ENCODE results near the gene ZBTB44.

ZBTB44 gene

DNA sequence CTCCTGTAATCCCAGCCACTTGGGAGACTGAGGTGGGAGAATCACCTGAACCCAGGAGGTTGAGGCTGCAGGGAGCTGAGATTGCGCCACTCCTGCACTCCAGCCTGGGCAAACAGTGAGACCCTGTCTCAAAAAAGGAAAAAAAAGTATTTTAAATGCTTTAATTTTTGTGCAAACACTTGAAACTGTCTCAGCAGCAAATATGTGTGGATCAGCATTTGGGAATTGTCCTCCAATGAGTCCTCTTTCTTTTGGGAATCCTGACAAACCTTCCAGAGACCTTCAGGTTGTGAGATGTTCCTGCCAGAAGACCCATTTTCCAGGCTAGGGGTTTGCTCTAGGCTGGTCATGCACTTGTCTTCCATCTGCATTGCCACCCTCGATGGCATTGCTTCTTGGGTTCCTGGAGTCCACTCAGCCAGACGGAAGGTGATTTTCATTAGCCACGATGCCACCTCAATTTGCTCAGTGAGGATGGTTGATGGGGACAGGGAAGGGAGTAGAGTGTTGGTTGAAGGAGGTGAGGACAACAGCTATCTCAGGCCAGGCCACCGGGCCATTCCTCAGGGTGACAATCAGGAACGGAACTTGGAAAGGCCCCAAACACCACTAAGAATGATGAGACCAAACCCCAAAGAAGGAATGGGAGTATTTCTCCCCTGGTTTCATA lies 99.7 kb downstream of the ZBTB44 start:
- no peak for DNase-seq (ENCODE audit: low read depth)

DNA sequence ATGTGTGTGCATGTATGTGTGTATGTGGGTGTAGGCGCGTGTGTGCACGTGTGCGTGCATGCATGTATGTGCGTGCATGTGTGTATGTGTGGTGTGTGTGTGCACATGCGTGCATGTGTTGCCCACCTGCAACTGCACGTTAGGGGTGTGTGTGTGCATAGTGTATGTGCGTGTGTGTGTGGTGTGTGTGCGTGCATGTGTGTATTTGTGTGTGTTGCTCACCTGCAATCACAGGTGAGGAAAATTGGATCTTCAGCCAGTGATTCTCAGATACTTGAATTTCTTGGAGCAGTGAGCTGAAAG lies 100.8 kb downstream of the ZBTB44 start:
- DNase-seq (ENCODE audit: low read depth), result no peak

DNA sequence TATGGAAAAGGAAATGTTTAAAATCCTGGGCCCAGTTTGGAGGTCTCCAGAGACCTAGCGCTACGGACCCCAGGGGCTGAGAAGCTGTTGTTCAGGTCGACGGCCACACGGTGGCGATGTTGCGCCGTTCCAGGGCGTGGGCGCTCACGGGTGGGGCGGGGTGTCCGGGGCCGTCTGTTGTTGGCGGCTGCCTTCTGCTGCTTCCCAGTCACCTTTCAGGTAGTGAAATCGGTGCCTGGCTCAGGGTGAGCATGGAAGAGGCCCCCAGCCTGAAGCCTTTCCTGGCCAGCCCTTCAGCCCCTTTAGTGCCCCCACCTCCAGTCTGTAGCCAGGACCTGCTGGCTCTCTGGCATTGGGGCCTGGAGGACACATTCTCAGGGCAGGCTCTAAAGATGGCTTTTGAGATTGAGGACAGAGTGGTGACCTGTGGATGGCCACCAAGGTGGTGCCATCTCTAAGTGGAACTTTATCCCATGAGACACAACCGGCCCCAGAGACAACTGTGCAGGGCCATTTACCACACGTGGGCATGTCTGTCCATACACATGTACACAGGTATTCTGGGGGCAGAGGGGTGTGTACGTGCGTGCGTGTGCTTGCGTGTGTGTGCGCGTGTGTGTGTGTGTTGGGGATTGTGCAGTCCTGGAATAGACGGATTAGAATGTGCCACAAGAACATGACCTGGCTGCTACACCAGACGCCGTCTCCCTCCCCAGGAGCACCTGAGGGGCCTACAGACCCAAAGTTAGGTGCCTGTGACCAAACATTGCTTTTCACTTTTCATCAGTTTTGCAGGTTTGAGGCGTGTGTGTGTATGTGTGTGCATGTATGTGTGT lies 101.4 kb downstream of the ZBTB44 start:
- DNase-seq (ENCODE audit: low read depth), result peak; percentile 54

DNA sequence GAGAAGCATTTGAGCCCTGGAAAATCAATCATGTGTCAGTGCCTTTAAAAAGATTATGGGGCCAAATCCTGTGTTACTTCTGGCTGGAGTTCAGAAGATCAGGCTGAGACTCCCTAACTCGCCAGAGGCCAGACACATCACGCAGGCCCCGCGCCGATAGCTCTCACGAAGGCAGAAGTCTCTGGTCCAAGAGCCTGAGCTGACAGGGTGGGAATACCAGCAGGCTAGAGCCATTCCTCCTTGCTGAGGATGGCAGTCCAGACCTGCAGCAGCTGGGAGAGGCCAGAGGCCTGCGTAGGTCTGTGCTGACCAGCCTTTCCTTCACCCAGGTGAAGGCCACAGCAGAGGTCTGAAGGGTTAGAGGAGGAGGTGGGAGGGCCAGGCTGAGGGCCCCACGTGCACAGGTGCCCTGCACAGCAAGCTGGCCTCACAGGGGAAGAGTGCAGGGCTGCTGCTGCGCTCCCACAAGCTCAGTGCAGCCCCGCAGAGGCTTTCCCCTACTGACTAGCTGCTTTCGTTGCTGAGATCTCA lies 102.2 kb downstream of the ZBTB44 start:
- no peak for DNase-seq (ENCODE audit: low read depth)

DNA sequence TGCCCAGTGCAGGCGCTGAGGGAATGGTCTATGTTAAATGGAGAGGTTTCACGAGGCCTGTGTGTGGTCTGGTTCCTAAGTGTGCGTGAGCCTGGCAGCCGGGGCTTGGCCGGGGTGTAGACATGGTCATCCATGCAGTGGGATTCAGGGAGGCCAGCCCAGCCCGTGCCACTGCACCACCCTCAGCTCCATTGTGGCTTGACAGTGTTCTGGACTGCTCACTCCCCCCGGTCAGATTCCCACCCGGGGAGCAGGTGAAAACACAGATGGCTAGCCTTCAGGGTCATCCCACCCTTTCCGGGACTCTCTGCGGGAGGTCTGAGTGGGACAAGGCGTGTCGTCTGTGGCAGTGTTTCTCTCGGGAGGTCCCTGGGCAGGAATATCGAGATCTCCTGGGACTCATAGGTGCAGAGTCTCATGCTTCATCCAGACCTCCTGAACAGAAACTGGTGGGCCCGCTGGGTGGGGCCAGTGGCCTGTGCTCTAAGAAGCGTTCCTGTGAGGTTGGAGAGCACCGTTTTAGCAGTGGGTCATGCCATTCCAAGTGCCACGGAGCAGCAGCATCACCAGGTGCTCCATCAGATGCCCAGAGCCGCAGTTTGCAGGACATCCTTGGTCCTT lies 102.8 kb downstream of the ZBTB44 start:
- DNase-seq (ENCODE audit: low read depth), result no peak

DNA sequence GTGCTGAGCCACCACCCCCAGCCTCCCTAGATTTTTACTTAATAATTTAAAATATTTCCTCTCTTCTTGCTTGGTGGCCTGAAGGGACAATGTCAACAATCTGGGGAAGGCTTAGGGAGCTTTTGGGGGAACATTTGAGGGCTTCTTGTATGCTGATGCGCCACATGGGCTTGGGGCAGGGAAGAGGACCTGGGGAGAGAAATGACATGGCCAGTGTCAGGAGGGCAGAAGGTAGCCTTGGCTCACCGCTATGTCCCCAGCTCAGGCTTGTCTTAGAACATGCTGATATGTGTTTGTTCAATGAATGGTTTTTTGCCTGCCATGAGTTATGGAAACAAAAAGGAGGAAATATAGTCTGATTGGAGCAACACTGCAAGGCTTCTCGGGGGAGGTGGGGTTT lies 103.6 kb downstream of the ZBTB44 start:
- no peak for DNase-seq (ENCODE audit: low read depth)

DNA sequence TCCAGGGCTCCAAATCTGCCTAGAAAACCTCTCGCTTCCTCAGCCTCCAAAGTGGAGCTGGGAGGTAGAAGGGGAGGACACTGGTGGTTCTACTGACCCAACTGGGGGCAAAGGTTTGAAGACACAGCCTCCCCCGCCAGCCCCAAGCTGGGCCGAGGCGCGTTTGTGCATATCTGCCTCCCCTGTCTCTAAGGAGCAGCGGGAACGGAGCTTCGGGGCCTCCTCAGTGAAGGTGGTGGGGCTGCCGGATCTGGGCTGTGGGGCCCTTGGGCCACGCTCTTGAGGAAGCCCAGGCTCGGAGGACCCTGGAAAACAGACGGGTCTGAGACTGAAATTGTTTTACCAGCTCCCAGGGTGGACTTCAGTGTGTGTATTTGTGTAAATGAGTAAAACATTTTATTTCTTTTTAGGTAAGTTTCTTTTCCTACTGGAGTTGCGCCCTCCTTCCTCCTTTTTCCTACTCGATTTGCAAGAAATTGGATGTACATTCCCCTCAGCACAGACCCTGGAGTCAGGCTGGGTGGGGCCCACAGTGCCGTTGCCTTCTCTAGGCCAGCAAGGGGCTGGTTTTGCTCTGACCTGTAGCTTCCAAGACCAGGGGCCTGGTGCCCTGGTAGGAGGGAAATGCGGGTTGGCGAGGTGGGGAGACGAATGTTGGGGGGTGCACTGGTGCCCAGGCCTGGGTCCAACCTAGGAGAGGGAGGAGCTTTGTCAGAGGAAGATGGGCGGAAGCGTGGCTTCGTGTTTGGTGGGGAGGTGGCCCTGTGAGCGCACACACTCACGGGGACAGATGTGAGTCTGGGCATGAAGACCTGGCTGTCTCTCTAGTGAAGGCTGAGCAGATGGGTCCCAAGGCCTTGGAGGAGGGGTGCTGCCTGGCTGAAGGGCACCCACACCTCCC lies 104.5 kb downstream of the ZBTB44 start:
- DNase-seq (ENCODE audit: low read depth), result no peak

DNA sequence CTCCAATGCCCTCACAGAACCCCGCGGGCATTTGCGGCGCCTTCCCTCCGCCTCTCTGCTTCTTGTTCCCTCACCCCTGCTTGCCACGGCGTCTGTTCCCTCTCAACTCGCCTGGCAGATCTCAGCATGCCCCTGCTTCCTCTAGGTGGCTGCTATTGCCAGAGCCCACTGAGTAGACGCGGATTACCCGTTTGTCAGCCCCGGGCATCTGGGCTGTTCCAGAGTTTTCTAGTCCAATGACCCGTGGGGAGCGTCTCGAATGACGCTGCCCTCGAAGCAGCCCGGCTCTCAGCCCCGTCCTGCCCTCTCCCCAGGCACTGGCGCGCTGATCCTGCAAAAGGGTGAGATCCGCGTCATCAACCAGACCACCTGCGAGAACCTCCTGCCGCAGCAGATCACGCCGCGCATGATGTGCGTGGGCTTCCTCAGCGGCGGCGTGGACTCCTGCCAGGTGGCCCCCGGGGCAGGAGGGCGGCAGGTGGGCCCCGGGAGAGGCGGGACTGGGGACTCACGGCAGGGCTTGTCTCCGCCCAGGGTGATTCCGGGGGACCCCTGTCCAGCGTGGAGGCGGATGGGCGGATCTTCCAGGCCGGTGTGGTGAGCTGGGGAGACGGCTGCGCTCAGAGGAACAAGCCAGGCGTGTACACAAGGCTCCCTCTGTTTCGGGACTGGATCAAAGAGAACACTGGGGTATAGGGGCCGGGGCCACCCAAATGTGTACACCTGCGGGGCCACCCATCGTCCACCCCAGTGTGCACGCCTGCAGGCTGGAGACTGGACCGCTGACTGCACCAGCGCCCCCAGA lies 105.4 kb downstream of the ZBTB44 start:
- DNase-seq (ENCODE audit: low read depth), result no peak

DNA sequence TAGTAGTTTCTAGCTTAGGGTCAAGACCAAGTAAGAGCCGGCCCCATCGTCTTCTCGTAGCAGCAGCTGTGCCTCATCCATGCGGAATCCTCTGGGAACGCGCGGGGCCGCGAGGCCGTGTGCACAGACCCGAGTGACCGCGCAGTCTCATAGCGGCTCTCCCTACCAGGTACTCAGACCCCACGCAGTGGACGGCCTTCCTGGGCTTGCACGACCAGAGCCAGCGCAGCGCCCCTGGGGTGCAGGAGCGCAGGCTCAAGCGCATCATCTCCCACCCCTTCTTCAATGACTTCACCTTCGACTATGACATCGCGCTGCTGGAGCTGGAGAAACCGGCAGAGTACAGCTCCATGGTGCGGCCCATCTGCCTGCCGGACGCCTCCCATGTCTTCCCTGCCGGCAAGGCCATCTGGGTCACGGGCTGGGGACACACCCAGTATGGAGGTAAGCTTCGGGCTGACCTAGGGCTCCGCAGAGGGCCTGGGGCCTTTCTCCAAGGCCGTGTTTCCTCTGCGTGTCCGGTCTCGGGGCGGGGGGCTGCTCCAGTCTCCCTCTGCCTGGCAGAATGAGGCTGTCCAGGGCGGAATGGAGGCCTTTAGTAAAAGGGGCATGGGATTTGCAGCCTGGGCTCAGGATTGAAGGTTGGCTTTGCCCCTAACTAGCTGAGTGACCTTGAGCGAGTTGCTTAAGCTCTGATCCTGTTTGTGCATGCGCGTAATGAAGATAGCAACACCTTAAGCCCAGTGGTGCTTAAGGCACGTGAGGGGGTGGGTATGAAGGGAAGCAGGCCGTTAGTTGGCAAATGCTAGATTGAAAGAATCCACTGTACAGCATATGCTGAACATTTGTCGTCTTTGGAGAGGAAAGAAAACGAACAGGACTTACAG lies 106.2 kb downstream of the ZBTB44 start:
- no peak for DNase-seq (ENCODE audit: low read depth)

DNA sequence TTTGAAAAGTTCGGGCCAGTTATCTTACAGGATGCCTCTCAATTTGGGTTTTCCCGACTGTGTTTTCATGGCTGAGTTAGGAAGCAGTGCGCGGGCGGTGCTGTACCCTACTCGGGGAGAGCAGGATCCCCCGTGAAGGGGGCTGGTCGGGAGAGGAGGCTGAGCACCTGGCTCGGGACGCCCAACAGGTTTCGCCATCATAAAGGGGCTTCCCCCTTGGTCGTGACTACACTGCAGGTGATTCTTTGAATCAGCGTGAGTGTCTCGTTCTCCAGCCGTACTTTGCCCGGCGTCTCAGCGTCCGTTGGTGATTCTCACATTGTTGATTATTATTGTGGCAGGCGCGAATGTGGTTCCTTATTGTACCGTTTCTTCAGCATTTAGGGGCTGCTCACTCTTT lies 108.6 kb downstream of the ZBTB44 start:
- no peak for DNase-seq (ENCODE audit: low read depth)

DNA sequence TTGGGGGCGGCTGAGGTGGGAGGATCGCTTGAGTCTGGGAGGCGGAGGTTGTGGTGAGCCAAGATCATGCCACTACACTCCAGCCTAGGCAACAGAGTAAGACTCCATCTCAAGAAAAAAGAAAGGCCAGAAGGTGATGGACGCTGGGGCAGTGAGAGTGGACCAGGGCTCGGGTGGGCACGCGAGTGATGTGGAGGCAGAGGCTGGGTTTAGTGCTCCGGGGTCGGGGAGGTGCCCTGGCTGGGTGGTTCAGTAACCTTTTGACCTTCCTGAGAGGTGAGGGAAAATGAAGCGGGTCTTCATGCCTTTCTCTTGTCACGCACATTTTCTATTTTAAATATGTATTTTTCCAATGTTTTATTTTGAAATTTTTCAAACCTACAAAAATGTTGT lies 110.0 kb downstream of the ZBTB44 start:
- DNase-seq (ENCODE audit: low read depth), result no peak

DNA sequence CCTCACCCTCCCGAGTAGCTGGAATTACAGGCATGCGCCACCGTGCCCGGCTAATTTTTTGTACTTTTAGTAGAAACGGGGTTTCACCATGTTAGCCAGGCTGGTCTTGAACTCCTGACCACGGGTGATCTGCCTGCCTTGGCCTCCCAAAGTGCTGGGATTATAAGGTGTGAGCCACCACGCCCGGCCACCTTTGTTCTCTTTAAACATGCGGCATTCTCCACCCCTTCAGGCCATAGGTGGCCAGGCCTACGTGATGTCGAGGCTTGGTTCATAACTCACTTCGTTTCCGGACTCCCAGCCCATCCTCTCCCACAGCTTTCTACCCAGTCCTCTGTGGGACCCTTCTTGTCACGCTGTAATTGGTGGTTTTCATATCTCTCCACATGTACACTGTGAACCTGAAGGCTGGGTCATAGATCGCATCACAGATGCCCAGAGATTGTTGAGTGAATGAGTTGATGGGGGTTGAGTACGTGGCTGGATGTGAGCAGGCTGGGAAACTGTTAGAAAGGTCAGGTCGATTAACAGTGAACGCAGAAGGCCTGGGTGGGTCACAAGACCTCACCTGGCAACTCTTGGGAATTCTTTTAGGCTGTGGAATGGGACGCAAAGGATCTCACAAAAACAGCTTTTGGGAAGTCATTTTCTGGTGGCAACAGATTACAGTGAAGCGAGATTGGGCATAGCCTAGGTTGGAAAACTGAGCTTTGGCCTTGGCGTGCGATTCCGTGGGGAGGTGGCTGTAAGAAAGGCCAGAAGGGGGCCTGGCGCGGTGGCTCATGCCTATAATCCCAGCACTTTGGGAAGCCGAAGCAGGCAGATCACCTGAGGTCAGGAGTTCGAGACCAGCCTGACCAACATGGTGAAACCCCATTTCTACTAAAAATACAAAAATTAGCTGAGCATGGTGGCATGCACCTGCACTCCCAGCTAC lies 110.7 kb downstream of the ZBTB44 start:
- no peak for DNase-seq (ENCODE audit: low read depth)

DNA sequence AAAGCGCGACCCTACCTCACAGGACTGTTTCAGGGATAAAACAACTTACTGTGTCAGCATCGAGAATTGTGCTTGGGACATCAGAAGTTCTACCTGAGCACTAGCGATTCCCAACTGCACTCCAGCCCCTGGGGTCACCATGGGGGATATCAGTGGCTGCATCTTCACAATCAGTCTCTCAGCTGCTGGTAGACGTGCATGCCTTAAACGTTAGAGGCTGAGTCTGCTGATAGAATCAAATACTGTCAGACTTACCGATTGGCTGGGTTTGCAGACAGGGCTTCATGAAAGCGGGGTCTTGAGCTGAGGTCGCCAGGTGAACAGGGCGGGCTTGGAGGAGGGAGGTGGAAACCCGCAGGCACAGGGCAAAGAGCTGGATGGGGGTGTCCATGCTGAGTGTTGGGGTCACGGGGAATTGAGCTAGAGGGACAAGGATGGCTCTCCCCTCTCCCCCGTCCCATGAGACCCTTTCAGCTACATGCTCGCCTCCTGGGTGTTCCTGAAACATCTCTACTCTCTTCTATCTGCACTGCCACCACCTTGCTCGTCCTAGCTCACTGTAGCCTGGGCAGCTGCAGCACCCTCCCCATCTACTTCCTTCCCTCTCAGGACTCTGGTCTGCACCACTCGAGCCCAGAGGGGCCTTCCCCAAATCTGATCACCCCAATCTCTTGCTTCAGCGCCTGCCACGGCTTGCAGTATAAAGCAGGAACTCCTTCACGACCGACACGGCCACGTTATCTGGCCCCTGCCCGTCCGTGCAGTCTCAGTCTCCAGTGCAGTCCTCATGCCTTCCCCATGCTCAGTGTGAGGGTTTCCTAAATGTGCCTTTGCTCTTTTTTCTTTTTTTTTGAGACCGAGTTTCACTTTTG lies 111.7 kb downstream of the ZBTB44 start:
- no peak for DNase-seq (ENCODE audit: low read depth)

DNA sequence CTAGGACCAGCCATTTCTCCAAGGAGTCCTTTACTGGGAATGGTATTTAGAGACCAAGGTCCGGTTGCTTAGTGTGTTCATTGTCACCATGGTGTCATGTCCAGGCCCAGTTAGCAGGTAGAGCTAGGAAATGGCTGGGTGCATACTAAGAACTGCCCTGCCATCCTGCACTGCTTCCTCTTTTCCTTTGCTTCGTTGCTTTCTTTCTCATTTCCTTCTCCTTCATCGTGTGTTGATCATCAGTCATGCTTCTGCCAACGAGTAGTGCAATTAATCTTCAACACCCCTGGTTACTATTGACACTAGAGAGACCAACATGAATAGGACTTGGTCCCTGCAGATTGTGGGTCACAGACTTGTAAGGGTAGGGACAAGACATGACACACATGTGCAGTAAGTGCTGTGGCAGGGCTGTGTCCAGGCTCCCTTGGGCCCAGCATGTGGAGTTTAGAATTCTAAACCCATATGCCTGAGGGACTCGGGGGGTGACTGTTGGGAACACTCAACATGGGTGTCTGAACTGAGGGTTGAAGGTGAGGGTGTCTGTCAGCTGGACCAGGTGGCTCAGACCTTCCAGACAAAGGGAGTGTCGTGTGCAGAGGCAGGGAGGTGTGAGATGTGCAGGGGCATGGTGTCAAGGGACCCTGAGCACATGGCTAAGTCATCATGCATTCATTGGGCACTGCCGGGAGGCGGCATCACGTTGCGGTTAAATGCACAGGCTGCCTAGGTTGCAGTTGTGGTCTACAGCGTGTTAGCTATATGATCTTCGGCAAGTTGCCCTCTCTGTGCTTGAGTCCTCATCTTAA lies 112.5 kb downstream of the ZBTB44 start:
- DNase-seq (ENCODE audit: low read depth), result no peak

DNA sequence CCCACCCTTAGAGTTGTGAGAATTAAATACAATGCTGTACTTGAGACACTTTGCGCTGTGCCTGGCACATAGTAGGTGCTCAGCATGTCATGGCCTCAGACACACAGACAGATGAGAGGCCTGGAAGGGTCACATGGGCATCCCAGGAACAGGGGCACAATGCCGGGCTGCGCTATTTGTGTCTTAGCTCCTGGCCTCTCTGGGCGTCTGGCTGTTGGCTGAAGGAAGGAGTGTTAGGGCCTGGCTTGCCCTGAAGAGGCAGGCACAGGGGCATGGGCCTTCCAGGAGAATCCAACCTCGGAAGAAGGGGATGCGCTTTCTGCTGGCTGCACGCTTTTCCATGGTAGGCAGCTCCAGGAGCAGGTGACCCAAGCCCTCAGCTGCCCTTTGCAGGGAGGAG lies 113.7 kb downstream of the ZBTB44 start:
- no peak for DNase-seq (ENCODE audit: low read depth)

DNA sequence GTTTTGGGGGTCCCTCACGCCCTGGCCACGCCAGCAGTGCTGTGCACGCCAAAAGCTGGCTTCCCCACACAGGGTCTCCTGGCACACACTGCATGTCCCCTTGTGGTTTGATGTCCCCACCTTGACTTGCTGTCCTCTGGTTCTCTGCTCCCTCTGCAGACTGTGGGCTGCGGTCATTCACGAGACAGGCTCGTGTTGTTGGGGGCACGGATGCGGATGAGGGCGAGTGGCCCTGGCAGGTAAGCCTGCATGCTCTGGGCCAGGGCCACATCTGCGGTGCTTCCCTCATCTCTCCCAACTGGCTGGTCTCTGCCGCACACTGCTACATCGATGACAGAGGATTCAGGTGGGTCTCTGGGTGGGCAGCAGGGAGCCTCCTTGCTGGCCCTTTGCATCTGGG lies 114.9 kb downstream of the ZBTB44 start:
- DNase-seq (ENCODE audit: low read depth), result no peak

DNA sequence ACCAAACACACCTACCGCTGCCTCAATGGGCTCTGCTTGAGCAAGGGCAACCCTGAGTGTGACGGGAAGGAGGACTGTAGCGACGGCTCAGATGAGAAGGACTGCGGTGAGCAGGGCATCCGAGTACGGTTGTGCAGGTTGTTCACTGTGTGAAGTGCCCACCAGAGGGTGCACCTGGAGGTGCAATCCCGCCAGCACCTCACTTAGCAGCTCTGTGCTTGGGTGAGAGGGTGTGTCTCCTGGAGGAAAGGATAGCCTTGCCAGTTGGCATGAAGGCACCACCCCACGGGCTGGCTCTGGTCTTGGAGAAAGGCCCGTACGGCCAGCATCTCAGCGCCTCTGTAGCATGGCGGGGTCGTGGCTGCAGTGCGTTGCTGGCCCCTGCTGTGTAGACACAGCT lies 115.8 kb downstream of the ZBTB44 start:
- DNase-seq (ENCODE audit: low read depth), result no peak

Data from stimulated activated CD4-positive, alpha-beta T cell treated with anti-CD3 and anti-CD28 coated beads, Interleukin-2, amount 100 ng/mL, for 4 hours (primary cell).